Gastroesophageal sphincter (tissue), 3 donors: ENCODE results near the gene DIS3L.

Source experiments
- EP300 ChIP-seq: sonication (generic); formaldehyde crosslinking; IDR thresholded peaks from one replicate; pipeline ENCODE4 v1.6.1; 2017; ENCODE audit warnings: antibody characterized with exemption, mild to moderate bottlenecking
- POLR2AphosphoS5 ChIP-seq: sonication (generic); formaldehyde crosslinking; IDR thresholded peaks from one replicate; pipeline ENCODE4 v1.6.1; 2017; ENCODE audit warnings: antibody characterized with exemption
- TF ChIP-seq, protein P1 (sequence below), 4 experiments: fragments of 200-600 bp in 2 of 4; fragments of 450-650 bp in 2 of 4; sonication (generic) in 1 of 4; IDR thresholded peaks; one replicate each; pipeline ENCODE4 v1.5.1; 2017 to 2019; ENCODE audit warnings: antibody characterized with exemption in 4 of 4, mild to moderate bottlenecking in 2 of 4, moderate library complexity in 2 of 4

DNA sequence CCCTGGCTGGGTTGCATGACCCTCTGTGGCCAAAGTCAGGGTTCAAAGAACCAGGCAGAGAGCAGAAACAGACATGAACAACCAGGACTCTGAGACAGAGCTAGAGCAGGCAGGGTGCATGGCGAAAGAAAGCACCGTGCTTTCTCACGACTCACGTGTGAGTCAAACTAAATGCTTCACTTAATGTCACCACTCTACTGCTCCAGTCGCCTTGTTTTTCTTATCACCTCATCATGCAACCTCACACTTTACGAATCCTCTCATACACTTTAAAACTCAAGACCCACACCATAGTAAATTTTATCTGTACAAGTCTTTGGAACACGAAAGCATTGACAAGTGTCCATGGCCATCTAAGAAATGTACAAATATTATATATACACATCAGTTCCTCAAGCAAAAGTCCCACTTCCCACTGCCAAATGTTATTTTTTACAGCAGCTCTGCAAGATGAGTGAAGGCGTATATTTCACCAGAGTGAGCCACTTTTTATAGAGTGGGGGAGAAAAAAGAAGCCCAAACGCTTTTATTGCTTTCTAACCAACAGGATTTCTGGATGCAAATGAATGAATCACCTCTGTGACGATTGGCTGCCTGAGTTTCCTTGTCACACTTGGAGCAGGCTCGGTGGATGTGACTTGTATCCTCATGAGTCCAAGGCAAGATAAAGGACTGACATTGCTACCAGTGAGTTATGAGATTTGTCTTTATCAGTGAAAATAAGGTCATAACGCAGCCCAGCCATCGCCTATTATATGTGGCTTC lies 23.9 kb upstream of the DIS3L start:
- no peak for TF ChIP-seq EP300
- TF ChIP-seq, protein P1, sequence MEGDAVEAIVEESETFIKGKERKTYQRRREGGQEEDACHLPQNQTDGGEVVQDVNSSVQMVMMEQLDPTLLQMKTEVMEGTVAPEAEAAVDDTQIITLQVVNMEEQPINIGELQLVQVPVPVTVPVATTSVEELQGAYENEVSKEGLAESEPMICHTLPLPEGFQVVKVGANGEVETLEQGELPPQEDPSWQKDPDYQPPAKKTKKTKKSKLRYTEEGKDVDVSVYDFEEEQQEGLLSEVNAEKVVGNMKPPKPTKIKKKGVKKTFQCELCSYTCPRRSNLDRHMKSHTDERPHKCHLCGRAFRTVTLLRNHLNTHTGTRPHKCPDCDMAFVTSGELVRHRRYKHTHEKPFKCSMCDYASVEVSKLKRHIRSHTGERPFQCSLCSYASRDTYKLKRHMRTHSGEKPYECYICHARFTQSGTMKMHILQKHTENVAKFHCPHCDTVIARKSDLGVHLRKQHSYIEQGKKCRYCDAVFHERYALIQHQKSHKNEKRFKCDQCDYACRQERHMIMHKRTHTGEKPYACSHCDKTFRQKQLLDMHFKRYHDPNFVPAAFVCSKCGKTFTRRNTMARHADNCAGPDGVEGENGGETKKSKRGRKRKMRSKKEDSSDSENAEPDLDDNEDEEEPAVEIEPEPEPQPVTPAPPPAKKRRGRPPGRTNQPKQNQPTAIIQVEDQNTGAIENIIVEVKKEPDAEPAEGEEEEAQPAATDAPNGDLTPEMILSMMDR (IDR thresholded peaks at IDR 0.05): no peak
- no peak for TF ChIP-seq POLR2AphosphoS5
